HUDEP-2 (cell line): Measurements from ENCODE around the gene CENPQ.
"Not testable (repeated sequence)": the region's sequence is repeated elsewhere in the genome, so short reads cannot be mapped to it uniquely, and the experiment has no call there.

ENCODE experiments used
- DNase-seq, 76 experiments: peaks; one replicate each; lab custom pipeline; 2025; ENCODE audit not compliant: unreplicated experiment in 76 of 76; lab: John Stamatoyannopoulos, UW

Gene CENPQ

GRCh38 chr6:49462927-49463611 is at the start of gene CENPQ, which contains the start of gene MMUT:
TSS of gene CENPQ (plus strand) at chr6:49463370. CDS start at chr6:49470177, 6,807 bp downstream.
TSS of gene MMUT (minus strand) at chr6:49463253. CDS start at chr6:49459466, 3,787 bp downstream.
- DNase-seq, result peak; percentile 45 to 98 (median 91)

GRCh38 chr6:49415358-49415757 is 47.8 kb upstream of the CENPQ start:
- no peak for DNase-seq

- no peak for DNase-seq
Observed at GRCh38 chr6:49416195-49416594, 47.0 kb upstream of the CENPQ start.

GRCh38 chr6:49423817-49424216 is 39.4 kb upstream of the CENPQ start:
- DNase-seq, result no peak

- no peak for DNase-seq
Observed at GRCh38 chr6:49430187-49430586, 33.0 kb upstream of the CENPQ start.

- no peak for DNase-seq
Observed at GRCh38 chr6:49430866-49431265, 32.3 kb upstream of the CENPQ start.

GRCh38 chr6:49453221-49453620 is 9.9 kb upstream of the CENPQ start:
- DNase-seq, result no peak

GRCh38 chr6:49454787-49455709 is 8.1 kb upstream of the CENPQ start:
- no peak for DNase-seq

GRCh38 chr6:49457771-49458170 is 5.4 kb upstream of the CENPQ start:
- no peak for DNase-seq

GRCh38 chr6:49462071-49462470 is 1.1 kb upstream of the CENPQ start:
- no peak for DNase-seq

- peak in 3 of 76 experiments; percentile 32 to 47 (median 32) for DNase-seq
Observed at GRCh38 chr6:49462599-49462926, 607 bp upstream of the CENPQ start.

GRCh38 chr6:49463612-49463967 is 420 bp downstream of the CENPQ start:
- no peak for DNase-seq

GRCh38 chr6:49464691-49465090 is 1.5 kb downstream of the CENPQ start:
- DNase-seq, result no peak

- DNase-seq, result no peak
Observed at GRCh38 chr6:49468042-49468441, 4.9 kb downstream of the CENPQ start.

- not testable (repeated sequence) for DNase-seq
Observed at GRCh38 chr6:49476564-49476963, 13.4 kb downstream of the CENPQ start.

GRCh38 chr6:49479308-49479970 is 16.3 kb downstream of the CENPQ start:
- DNase-seq, result no peak

- not testable (repeated sequence) for DNase-seq
Observed at GRCh38 chr6:49481846-49482245, 18.7 kb downstream of the CENPQ start.

- DNase-seq, result not testable (repeated sequence)
Observed at GRCh38 chr6:49483380-49483779, 20.2 kb downstream of the CENPQ start.

- DNase-seq, result no peak
Observed at GRCh38 chr6:49490633-49491032, 27.5 kb downstream of the CENPQ start.

- no peak for DNase-seq
Observed at GRCh38 chr6:49497304-49497703, 34.1 kb downstream of the CENPQ start.

GRCh38 chr6:49499126-49499525 is 36.0 kb downstream of the CENPQ start:
- no peak for DNase-seq
